ENCODE data around the gene IGF2.

DNA sequence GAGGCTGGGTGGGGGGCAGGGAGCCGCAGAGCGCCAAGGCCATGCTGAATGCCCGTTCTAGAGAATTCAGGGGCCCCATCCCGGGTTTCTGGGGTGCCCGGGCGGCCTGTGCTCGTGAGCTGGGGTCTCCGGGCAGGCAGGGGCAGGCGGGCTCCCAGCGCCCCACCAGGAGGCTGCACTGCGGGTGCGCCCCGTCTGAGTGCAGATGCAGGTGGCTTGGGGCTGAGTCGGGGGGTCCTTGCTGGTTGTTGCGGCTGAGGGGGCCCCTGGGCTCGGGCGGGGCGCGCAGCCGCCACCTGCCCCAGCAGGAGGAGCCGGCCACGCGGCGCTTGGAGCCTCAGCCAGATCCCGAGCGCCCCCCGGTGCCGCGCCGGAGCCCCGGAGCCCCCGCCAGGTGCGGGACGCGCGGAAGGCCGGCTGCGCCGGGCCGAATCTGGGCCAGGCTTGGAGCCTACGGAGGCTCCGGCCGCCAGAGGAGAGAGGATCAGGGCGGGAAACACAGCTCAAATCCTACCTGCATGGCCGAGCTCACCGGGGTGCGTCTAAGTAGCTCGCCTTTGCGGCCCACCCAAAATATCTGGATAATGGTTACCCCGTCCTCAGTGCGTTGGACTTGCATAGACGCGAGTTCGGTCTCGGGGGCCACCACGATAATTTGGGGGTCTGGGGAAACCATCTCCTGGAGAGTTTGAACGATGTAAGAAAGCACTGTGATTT lies 590 bp upstream of the IGF2 start:
- TF ChIP-seq EZH2 (IDR thresholded peaks at IDR 0.05; ENCODE audit: borderline replicate concordance, low read length) = no peak
- TF ChIP-seq, protein P1, sequence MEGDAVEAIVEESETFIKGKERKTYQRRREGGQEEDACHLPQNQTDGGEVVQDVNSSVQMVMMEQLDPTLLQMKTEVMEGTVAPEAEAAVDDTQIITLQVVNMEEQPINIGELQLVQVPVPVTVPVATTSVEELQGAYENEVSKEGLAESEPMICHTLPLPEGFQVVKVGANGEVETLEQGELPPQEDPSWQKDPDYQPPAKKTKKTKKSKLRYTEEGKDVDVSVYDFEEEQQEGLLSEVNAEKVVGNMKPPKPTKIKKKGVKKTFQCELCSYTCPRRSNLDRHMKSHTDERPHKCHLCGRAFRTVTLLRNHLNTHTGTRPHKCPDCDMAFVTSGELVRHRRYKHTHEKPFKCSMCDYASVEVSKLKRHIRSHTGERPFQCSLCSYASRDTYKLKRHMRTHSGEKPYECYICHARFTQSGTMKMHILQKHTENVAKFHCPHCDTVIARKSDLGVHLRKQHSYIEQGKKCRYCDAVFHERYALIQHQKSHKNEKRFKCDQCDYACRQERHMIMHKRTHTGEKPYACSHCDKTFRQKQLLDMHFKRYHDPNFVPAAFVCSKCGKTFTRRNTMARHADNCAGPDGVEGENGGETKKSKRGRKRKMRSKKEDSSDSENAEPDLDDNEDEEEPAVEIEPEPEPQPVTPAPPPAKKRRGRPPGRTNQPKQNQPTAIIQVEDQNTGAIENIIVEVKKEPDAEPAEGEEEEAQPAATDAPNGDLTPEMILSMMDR (IDR thresholded peaks at IDR 0.05; ENCODE audit: low read length) = no peak

Measured in OCI-LY1 (cell line).